HG03095 (cell line): ENCODE results near the gene ARSA.
"Not testable (repeated sequence)": the region's sequence is repeated elsewhere in the genome, so short reads cannot be mapped to it uniquely, and the experiment has no call there.

Source experiments
- ATAC-seq: cut with Tn5 transposase; IDR thresholded peaks from one replicate; pipeline ENCODE4 v1.9.1; 2021; ENCODE audit warnings: moderate library complexity; ENCODE audit not compliant: unreplicated experiment

Gene ARSA

DNA sequence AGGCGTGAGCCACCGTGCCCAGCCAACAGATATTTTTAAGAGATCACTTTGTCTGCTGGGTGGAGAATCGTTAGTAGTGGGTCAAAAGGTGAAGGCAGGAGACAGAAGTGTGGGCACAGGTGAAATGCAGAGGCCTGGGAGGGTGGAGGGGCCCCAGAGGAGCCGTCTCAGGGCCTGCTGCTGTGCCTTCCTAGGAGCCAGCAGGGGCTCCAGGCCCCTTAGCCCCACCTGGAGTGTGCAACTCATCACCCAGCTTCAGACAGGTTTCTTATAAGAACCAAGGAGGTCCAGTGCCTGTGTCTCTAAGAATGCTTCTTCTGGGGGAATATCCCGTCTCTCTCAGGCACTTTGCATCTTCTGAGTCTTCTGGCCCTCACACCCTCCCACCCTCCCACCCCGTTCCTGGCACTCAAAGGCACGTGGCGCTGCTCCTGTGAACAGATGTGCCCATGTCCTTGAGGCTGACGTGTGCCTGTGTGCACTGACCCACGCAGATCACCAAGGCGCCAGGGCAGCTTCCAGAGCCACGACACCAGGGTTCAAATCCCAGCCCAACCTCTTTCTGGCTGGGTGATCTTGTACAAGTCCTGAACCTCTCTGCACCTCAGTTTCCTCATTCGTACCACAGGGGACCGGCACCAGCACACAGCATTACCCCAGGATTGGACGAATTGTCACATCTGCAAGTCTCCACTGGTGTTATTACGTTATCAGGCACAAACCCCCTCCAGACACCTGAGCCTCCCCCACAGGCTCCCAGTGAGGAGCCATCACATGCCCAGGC is 3.4 kb downstream of the ARSA start:
- no peak for ATAC-seq

GRCh38 chr22:50622723-50623327 is 5.1 kb downstream of the ARSA start:
- no peak for ATAC-seq

- ATAC-seq = no peak
Measured at GRCh38 chr22:50621948-50622722, 5.8 kb downstream of the ARSA start.

DNA sequence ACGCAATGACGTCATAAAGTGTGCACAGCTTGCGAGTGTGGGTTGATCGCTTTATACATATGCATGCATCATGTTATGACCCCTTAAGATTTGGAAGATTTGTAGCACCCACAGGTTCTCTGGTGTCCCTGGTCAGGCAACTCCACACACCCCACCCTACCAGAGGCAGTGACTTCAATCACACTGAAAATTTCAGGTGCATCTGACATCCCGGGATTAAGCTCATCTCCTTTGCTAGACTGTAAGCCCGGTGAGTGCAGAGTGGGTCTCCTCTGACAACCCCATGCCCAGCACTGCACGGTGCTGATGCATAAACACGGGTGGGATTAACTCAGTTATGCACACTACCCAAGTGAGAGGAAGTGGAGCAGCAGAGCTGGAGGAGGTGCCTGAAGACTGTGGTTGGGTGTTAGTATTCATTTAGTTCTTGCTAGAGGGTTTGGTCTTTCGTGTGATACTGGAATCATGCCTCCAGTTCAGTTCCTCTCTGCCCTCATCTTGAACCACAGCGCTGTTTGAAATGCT is 6.5 kb downstream of the ARSA start:
- ATAC-seq = peak; percentile 45

- peak; percentile 36 for ATAC-seq
Measured at GRCh38 chr22:50620593-50621355, 7.2 kb downstream of the ARSA start.

GRCh38 chr22:50614296-50614695 is 13.7 kb downstream of the ARSA start:
- ATAC-seq = not testable (repeated sequence)

GRCh38 chr22:50613291-50613981 is 14.5 kb downstream of the ARSA start:
- ATAC-seq = no peak

DNA sequence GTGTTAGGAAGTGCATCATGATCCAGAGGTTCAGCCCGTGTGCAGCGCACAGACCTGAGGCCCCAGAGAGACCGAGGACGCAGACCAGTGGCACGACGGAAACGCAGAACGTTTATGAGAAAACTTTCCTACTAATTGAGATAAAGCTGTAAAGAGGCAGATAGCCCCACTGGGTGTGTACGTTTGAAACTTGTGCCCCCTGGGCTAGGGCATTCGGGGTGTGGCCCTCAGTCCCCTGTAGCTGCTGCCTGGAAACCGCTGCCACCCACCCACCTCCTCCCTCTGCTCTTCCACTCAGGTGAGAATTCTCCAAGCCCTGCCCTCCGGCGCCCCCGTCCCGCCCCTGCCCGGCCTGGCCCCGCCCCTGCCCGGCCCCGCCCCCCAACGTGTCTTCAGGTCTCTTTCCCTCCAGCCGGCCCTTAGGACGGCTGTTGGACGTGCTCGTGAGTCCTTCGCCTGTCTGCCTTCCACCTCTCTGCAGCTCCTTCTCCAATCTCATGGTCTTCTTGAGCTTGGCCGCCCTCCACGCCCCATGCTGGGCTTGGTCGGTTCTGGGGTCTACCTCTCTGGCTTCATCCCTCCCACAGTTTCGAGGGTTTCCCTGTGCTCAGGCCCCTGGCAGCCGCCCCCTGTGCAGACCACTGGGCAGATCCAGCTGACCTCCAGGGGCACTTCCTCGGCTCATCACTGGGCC is 15.3 kb downstream of the ARSA start:
- ATAC-seq = no peak

DNA sequence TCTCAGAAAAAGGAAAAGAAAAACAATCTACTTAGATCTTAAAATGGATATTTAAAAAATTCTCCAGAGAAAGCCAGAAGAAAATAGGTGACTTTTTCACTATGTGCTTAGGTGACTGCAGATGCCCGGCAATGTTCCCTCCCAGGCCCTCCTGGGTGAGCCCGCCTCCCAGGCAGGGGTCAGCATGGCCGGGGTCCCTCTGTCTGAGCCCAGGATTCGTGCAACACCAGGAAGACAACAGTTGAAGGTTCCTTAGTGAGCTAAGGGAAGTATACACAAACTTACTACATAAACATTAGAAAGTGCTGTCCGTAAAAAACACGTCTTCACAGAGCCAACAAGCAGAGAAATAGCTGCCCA is 15.8 kb downstream of the ARSA start:
- ATAC-seq = no peak

- no peak for ATAC-seq
Measured at GRCh38 chr22:50611341-50612060, 16.5 kb downstream of the ARSA start.

DNA sequence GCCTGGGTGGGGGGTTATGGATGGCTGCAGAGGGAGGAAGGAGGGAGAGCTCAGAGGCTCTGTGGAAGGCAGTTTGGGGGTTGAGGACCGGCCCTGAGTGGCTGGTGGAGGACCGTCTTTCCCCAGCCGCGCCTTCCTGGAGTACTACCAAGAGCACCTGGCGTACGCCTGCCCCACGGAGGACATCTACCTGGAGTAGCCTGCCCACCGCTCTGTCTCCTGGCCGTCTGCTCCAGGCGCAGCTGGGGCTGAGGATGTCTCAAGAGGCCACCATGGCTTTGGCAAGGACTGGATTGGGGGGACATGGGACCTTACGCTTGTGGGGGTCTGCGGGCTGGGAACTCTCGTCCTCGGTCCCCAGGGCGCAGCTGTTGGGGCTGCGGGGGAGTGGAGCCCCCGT is 17.4 kb downstream of the ARSA start:
- no peak for ATAC-seq

DNA sequence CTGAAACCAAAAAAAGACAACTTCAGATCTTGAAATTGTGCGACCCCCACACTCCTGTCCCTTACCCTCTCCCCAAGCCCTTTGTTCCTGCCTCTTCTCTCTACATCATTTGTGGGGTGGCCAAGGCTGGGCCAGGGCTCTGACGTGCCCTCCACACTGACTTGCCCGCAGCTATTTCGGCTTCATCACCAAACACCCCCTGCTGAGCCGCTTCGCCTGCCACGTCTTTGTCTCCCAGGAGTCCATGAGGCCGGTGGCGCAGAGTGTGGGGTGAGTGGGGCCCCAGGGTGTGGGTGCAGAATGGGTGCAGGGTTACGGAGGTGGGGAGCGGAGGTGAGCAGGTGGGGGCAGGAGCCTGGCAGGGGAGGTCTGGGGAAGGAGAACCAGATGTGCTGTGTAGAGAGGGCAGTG is 17.9 kb downstream of the ARSA start:
- ATAC-seq = no peak

- no peak for ATAC-seq
Measured at GRCh38 chr22:50609599-50609998, 18.4 kb downstream of the ARSA start.

- ATAC-seq = no peak
Measured at GRCh38 chr22:50608996-50609395, 19.0 kb downstream of the ARSA start.

- ATAC-seq = not testable (repeated sequence)
Measured at GRCh38 chr22:50608058-50608840, 19.7 kb downstream of the ARSA start.

GRCh38 chr22:50607659-50608020 is 20.3 kb downstream of the ARSA start:
- ATAC-seq = no peak

DNA sequence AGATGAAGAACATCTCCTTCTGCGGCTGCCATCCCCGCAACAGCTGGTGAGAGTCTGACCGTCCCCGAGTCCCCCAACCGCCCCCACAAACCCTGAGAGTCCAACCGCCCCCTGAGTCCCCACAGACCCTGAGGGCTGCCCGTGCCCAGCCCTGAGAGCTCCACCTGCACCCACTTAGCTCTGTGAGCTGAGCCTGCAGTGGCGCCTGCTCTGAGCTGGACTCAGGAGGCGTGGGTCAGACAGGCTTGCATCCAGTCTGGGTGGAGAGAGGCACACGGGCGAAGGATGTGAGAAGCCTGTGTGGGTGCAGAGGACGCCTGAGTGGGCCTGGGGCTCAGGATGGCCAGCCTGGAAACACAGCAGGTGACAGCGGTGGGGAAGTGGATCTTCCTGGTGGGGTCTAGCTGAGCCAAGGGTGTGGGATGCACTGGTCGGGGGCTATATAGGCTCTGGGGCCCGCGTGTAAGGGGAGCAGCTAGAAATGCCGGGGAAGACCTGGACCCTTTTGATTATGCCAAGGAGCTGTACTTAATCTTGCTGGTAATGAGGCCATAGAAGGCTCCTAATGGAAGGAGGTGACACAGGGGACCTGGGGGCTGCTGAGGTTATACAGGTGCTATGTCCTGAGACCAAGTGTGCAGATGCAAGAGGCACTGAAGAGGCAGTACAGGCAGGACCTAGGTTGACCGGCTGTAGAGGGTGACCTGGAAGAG is 20.9 kb downstream of the ARSA start:
- ATAC-seq = no peak
